Measurements from ENCODE around the gene GRK4.
A peak's percentile ranks its signal among the peaks of the same experiment; 100 is the strongest.

Gene GRK4

GRCh38 chr4:3017504-3017903 lies 54.1 kb downstream of the GRK4 start:
- peak in 1 of 2 experiments; percentile 61 for DNase-seq

GRCh38 chr4:3019145-3019846 lies 55.9 kb downstream of the GRK4 start:
- DNase-seq: no peak

- DNase-seq: no peak
Observed at GRCh38 chr4:3021127-3021526, 57.8 kb downstream of the GRK4 start.

- DNase-seq: no peak
Observed at GRCh38 chr4:3021627-3022026, 58.3 kb downstream of the GRK4 start.

- DNase-seq: no peak
Observed at GRCh38 chr4:3022112-3022511, 58.7 kb downstream of the GRK4 start.

- no peak for DNase-seq
Observed at GRCh38 chr4:3022651-3023050, 59.3 kb downstream of the GRK4 start.

GRCh38 chr4:3025881-3026280 lies 62.5 kb downstream of the GRK4 start:
- DNase-seq: no peak

- DNase-seq: no peak
Observed at GRCh38 chr4:3026540-3026939, 63.2 kb downstream of the GRK4 start.

GRCh38 chr4:3029464-3029863 lies 66.1 kb downstream of the GRK4 start:
- no peak for DNase-seq

- no peak for DNase-seq
Observed at GRCh38 chr4:3030566-3031356, 67.4 kb downstream of the GRK4 start.

- DNase-seq: no peak
Observed at GRCh38 chr4:3031357-3032082, 68.1 kb downstream of the GRK4 start.

GRCh38 chr4:3034231-3034630 lies 70.9 kb downstream of the GRK4 start:
- DNase-seq: no peak

GRCh38 chr4:3035249-3035648 lies 71.9 kb downstream of the GRK4 start:
- no peak for DNase-seq

- DNase-seq: no peak
Observed at GRCh38 chr4:3035674-3036073, 72.3 kb downstream of the GRK4 start.

GRCh38 chr4:3036131-3036952 lies 73.0 kb downstream of the GRK4 start:
- DNase-seq: no peak

GRCh38 chr4:3037957-3038461 lies 74.6 kb downstream of the GRK4 start:
- peak in 1 of 2 experiments; percentile 7 for DNase-seq

- no peak for DNase-seq
Observed at GRCh38 chr4:3039706-3040366, 76.5 kb downstream of the GRK4 start.

- DNase-seq: no peak
Observed at GRCh38 chr4:3040452-3041191, 77.3 kb downstream of the GRK4 start.

- DNase-seq: peak in 1 of 2 experiments; percentile 62
Observed at GRCh38 chr4:3041192-3042142, 78.1 kb downstream of the GRK4 start.

GRCh38 chr4:3042226-3042625 lies 78.9 kb downstream of the GRK4 start:
- no peak for DNase-seq

All from NCI-H524 (cell line).